ENCODE measurements around the gene SHLD1.

The SHLD1 gene

GRCh38 chr20:5900908-5901307 is 150.7 kb downstream of the SHLD1 start:
- H3K4me3 ChIP-seq (ENCODE audit: low read depth, low read length), result no peak overlapping the region
- TF ChIP-seq CTCF (IDR thresholded peaks at IDR 0.05; ENCODE audit: insufficient read depth, low read depth, low read length, missing control alignments), result no peak
- DNase-seq (ENCODE audit: low read depth), result no peak

- no peak for DNase-seq (ENCODE audit: low read depth)
- no peak for TF ChIP-seq CTCF (IDR thresholded peaks at IDR 0.05; ENCODE audit: insufficient read depth, low read depth, low read length, missing control alignments)
- no peak overlapping the region for H3K4me3 ChIP-seq (ENCODE audit: low read depth, low read length)
These were observed 158.8 kb downstream of the SHLD1 start for GRCh38 chr20:5908981-5909380.

DNA sequence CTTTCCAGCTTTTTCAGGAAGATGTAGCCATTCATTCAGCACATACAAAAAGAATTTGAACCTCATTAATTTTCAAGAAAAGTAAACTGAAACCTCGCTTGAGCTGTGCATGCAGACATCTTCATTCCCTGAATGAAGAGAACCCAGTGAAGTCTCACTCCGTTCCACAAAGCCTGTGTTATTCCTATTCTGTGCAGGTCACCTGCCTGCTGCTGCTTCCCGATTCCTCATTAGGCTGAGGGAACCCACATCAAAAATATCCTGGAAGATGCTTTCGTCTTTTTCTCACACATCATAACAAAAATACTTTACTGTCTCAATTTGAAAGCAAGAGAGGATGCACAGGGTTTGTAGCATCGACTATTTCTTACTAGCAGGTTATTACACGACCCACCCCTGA is 160.0 kb downstream of the SHLD1 start:
- DNase-seq (ENCODE audit: low read depth), result no peak
- no peak overlapping the region for H3K4me3 ChIP-seq (ENCODE audit: low read depth, low read length)
- no peak for TF ChIP-seq CTCF (IDR thresholded peaks at IDR 0.05; ENCODE audit: insufficient read depth, low read depth, low read length, missing control alignments)

- no peak for TF ChIP-seq CTCF (IDR thresholded peaks at IDR 0.05; ENCODE audit: insufficient read depth, low read depth, low read length, missing control alignments)
- DNase-seq (ENCODE audit: low read depth), result no peak
These were observed 163.0 kb downstream of the SHLD1 start for GRCh38 chr20:5913166-5913565.

More at GRCh38 chr20:5913166-5913565, 163.0 kb downstream of the SHLD1 start:
- H3K4me3 ChIP-seq (ENCODE audit: low read depth, low read length), result no peak overlapping the region

All from GM12865 (cell line).